HG03139 (cell line): ENCODE data around the gene TOGARAM1.

Experiments used
- ATAC-seq: cut with Tn5 transposase; IDR thresholded peaks from one replicate; pipeline ENCODE4 v1.9.1; 2021; ENCODE audit not compliant: unreplicated experiment

TOGARAM1 gene

DNA sequence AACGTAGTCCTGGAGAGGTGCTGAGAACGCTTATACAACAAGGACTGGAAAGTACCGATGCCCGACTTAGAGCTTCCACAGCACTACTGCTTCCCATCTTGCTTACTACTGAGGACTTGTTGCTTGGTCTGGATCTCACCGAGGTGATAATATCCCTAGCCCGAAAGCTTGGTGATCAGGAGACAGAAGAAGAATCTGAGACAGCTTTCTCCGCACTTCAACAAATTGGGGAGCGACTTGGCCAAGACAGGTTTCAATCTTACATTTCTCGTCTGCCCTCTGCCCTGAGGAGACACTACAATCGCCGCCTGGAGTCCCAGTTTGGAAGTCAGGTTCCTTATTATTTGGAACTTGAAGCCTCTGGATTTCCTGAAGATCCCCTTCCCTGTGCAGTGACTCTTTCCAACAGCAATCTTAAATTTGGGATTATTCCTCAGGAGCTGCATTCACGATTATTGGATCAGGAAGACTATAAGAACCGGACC, 1.1 kb downstream of the TOGARAM1 start:
- ATAC-seq = no peak

DNA sequence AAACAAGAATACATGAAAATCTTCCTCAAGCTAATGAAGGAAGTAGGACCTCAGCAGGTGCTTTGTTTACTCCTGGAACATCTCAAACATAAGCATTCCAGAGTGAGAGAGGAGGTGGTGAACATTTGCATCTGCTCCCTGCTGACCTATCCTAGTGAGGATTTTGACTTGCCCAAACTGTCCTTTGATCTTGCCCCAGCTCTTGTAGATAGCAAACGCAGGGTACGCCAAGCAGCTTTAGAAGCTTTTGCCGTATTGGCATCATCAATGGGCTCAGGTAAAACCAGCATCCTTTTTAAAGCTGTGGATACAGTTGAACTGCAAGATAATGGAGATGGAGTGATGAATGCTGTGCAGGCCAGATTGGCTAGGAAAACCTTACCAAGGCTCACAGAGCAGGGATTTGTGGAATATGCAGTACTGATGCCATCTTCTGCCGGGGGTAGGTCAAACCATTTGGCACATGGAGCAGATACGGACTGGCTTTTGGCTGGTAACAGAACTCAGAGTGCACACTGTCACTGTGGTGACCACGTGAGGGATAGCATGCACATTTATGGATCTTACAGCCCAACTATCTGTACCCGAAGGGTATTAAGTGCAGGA, 1.9 kb downstream of the TOGARAM1 start:
- no peak for ATAC-seq

DNA sequence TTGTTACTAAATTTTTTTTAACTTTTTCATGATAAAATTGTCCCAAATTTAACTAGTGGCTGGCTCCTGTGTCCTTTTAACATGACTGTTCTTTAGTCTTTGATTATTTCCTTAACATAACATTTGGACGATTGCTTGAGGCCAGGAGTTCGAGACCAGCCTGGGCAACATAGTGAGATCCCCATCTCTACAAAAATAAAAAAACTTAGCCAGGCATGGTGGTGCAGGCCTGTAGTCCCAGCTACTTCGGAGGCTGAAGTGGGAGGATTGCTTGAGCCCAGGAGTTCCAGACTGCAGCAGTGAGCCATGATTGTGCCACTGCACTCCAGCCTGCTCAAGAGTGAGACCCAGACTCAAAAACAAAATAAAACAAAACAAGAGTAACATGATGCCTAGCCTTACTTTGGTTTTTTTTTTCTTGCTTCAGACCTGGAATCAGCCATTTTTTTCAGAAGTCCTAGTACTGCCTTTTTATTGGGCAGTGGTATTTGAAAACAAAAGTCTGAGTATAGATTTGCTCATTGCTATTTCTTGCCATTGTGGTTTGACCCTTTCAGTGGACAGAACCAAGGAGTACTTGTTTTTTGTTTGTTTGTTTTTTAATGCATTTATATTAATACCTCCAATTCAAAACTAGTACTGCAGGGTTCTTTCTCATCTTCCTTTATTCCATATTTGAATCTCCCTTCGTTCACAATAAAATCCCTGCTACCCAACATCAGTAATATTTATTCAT, 4.8 kb downstream of the TOGARAM1 start:
- no peak for ATAC-seq

DNA sequence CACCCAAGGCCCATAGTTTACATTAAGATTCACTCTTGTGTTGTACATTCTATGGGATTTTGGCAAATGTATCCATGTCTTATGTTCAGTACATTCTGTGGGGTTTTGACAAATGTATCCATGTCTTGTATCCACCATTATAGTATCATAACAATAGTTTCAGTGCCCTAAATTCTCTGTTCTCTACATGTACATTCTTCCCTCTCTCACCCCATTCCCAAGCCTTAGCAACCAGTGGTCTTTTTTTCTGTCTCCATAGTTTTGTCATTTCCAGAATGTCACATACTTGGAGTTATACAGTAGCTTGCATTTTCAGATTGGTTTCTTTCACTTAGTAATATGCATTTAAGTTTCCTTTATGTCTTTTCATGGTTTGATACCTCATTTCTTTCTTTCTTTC, 6.7 kb downstream of the TOGARAM1 start:
- ATAC-seq = no peak

- no peak for ATAC-seq
Observed at GRCh38 chr14:44970907-44971306, 8.9 kb downstream of the TOGARAM1 start.

GRCh38 chr14:44971459-44971858, 9.5 kb downstream of the TOGARAM1 start:
- ATAC-seq = no peak

DNA sequence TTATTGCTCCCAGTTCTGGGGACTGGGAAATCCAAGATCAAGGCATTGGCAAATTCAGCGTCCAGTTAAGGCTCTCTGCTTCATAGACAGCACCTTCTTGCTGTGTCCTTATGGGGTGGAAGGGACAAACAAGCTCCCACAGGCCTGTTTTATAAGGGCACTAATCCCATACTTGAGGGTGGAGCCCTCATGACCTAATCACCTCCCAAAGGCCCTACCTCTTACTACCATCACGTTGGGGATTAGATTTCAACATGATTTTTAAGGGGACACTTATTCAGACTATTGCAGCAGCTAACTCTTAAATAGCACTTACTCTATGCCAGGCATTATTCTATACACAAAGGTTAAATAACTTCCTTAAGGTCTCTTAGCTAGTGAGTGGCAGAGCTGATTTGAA, 17.3 kb downstream of the TOGARAM1 start:
- no peak for ATAC-seq

DNA sequence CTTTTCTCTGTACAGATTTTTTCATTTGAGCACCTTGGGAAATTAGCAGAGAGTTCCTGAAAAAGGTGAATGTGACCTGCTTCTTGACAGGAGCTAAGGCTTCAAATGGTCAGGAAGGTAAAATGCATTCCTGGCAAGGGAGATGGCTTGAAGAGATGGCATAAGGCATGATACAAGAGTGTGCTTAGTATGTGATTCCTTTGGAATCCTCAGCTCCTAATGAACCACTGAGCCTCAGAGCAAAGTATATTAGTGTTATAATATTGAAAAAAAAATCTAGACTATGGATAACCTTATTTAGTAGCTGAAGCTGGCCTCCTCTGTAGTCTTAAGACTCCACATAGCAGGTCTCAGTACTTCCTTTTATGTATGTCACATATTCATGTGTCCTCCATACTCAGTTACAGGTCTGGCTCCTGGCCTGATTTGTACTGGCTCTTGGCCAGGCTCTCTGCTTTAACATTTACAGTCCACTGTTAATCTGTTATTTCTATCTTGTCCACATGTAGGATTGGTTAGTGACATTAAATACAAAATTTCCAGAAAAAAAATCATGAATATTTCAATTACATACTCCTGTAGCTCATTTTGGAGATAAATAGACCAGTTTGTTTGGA, 17.9 kb downstream of the TOGARAM1 start:
- ATAC-seq = no peak

DNA sequence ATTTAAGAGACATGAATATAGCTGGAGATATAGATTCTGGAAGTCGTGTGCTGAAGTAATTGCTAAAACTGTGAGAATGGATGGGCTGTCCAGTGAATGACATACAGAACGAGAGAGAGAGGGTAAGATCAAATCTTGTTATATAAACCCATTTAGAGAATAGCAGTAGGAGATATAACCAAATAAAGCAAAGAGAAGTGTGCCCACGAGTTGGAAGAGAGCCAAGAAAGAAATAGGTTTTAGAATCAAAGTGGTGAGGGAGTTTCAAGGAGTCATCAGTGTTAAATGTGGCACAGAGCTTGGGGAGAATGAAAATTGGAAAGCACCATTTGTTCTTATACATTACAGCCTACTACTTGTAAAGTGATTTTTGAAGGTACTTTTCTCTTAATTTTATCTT, 19.2 kb downstream of the TOGARAM1 start:
- no peak for ATAC-seq

DNA sequence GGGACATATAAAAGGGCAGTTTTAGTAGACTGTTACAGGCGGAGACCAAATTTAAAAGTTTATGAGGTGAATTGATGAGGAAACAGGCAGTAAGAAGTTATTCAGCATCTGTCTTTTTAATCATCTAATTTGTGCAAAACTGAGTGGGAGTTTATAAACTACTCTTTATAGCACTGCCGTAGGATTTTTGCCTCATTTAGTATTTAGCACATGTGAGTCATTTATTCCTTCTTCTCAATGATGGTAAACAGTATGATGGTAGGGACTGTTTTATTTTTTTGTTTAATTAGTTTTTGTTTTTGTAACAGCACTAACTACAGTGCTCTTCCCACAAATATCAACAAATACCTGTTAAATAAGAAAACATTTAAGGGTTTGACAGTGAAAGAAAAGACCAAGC, 20.6 kb downstream of the TOGARAM1 start:
- no peak for ATAC-seq

- ATAC-seq = no peak
Observed at GRCh38 chr14:44988694-44989093, 26.7 kb downstream of the TOGARAM1 start.

- no peak for ATAC-seq
Observed at GRCh38 chr14:44989497-44990440, 27.8 kb downstream of the TOGARAM1 start.

GRCh38 chr14:44990533-44990932, 28.5 kb downstream of the TOGARAM1 start:
- no peak for ATAC-seq

DNA sequence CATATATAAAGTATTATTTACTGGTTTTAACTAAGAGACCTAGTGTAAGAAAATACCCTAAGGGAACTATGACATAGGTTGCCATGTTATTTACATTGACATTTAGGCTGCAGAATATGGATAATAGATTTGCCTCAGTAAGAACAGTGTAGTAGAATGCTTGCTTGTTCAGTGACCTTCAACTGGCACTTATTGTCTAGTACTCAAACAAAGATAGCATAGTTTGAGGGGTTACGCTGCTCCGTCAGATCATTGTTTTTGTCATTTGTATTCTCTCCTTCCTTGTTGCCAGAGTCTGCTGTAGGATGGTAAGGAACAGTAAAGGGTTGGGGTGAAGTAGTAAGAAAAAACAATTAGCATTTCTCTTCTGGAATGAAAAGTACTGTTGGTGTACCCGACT, 33.2 kb downstream of the TOGARAM1 start:
- no peak for ATAC-seq

DNA sequence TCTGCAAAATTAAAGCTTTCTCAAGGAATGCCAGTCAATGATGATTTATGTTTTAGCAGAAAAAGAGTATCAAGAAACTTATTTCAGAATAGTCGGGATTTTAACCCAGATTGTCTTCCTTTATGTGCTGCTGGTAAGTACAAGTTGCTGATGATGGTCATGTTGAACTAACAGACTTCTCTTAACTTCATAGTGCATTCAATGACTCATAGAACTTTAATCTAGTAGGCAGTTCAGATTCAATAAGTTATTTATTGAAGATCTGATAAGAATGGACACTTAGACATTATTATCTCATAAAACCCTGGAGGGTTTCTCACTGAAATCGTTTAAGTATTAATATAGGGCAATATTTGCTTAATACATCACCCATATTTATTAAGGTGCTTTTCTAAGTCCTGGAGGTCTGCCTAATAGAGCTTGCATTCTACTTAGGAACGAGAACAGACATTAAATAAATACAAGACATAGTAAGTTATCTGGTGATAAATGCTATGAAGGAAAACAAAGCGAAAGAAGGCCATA, 33.8 kb downstream of the TOGARAM1 start:
- ATAC-seq = no peak

GRCh38 chr14:45003924-45004323, 41.9 kb downstream of the TOGARAM1 start:
- ATAC-seq = no peak

DNA sequence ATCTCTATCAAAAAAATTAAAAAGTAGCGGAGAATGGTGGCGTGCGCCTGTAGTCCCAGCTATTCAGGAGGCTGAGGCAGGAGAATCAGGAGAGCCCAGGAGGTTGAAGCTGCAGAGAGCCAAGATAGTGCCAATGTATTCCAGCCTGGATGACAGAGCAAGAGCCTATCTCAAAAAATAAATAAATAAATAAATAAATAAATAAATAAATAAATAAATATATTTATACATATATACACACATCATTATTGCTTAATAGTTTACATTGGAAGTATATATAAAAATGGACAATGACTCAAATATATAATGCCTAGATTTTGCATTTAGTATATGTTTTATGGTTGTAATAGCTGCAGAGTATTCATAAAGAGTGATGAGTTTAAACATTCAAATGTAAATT, 53.1 kb downstream of the TOGARAM1 start:
- ATAC-seq = no peak

DNA sequence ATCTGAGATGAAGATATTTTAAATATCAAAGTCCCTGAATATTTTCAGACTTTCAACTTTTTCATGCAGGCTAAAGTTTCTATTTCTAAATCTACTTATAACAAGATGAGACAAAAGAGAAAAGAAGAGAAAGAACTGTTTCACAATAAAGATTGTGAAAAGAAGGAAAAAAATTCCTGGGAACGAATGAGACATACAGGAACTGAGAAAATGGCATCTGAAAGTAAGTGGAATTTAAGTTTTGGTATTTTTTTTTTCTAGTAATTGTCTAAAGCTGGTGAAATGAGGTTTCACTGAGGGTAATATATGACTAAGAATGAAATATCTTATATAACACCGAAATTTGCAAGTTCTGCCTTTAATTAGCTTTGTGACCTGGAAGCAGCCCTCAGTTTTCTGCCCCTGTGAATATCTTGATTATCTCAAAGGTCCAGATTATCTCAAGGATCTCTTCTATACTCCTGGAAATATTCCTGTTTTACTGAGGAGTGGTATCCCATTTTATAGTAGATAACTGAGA, 66.2 kb downstream of the TOGARAM1 start:
- ATAC-seq = no peak

GRCh38 chr14:45034730-45035129, 72.7 kb downstream of the TOGARAM1 start:
- ATAC-seq = no peak

DNA sequence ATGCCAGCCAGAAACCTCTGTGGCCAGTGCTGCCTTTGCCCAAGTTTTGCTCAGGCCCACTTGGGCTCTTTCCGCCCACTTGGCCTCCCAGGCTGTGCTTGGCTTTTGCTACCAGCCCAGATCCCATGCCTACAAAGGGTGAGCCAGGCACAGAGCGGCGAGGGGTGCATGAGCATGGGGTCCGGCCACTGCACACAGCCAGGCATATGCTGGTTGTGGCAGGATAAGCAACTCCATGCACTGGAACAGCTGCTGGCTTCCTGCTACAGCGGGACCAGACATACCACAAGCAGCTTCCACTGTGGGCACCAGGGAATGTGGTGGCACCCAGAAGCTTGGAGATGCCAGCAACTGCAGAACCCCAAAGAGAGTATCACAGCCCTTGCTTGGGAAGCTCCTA, 76.3 kb downstream of the TOGARAM1 start:
- ATAC-seq = no peak

DNA sequence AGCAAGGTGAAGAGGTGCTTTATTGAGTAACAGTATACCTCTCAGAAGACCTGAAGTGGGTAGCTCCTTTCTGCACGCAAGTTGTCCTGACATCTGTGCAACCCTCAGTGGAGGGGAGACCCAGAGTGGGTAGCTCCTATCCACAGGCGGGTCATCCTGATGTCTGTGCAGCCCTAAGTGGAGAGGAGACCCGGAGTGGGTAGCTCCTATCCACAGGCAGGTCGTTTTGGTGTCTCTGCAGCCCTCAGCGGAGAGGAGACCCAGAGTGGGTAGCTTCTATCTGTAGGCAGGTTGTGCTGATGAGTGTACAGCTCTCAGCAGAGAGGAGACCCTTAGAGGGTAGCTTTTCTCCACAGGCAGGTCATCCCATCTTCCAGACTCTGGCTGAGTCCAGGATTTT, 76.9 kb downstream of the TOGARAM1 start:
- no peak for ATAC-seq
